Smooth muscle cell (in vitro differentiated cells): ENCODE results near the gene ITFG1. TPM values are rescaled to one million over a fixed set of nuclear protein-coding genes. Genes with fewer than 3 reads are reported as not detected.
A peak's percentile ranks its signal among the peaks of the same experiment; 100 is the strongest.

Source experiments
- DNase-seq: peaks from one replicate; lab custom pipeline; 2025; ENCODE audit not compliant: unreplicated experiment; lab: John Stamatoyannopoulos, UW
- H2AFZ ChIP-seq: fragments of 200-600 bp; sonication (generic); 2 replicates; pipeline ENCODE4 v1.6.0; 2016; ENCODE audit warnings: antibody characterized with exemption, low read depth, mild to moderate bottlenecking
- H3F3A ChIP-seq: fragments of 200-600 bp; sonication (generic); 2 replicates; pipeline ENCODE4 v1.6.0; 2017; ENCODE audit warnings: antibody characterized with exemption, low read depth
- H3K27ac ChIP-seq: fragments of 200-600 bp; sonication (generic); 2 replicates; pipeline ENCODE4 v1.5.1; 2016; ENCODE audit warnings: low read depth, mild to moderate bottlenecking
- H3K27me3 ChIP-seq: fragments of 200-600 bp; sonication (generic); 2 replicates; pipeline ENCODE4 v1.6.1; 2016; ENCODE audit warnings: low read depth, mild to moderate bottlenecking
- H3K36me3 ChIP-seq: fragments of 200-600 bp; sonication (generic); 2 replicates; pipeline ENCODE4 v1.5.1; 2016; ENCODE audit warnings: low read depth
- H3K4me1 ChIP-seq: fragments of 200-600 bp; sonication (generic); 2 replicates; pipeline ENCODE4 v1.5.1; 2016; ENCODE audit warnings: low read depth
- H3K4me2 ChIP-seq: fragments of 200-600 bp; sonication (generic); 2 replicates; pipeline ENCODE4 v1.6.0; 2016; ENCODE audit warnings: mild to moderate bottlenecking
- H3K4me3 ChIP-seq: fragments of 200-600 bp; sonication (generic); 2 replicates; pipeline ENCODE4 v1.5.1; 2016; ENCODE audit warnings: mild to moderate bottlenecking
- H3K79me2 ChIP-seq: fragments of 200-600 bp; sonication (generic); 2 replicates; pipeline ENCODE4 v1.6.0; 2016; ENCODE audit warnings: low read depth, mild to moderate bottlenecking
- H3K9ac ChIP-seq: fragments of 200-600 bp; sonication (generic); 2 replicates; pipeline ENCODE4 v1.6.0; 2016; ENCODE audit warnings: low read depth
- H3K9me3 ChIP-seq: fragments of 200-600 bp; sonication (generic); replicated peaks from 2 replicates; pipeline ENCODE4 v1.5.1; 2016; ENCODE audit warnings: low read depth
- H4K20me1 ChIP-seq: fragments of 200-600 bp; sonication (generic); 2 replicates; pipeline ENCODE4 v1.6.0; 2016; ENCODE audit warnings: low read depth
- CTCF ChIP-seq: fragments of 200-600 bp; sonication (generic); IDR thresholded peaks from 2 replicates; pipeline ENCODE4 v1.5.1; 2017; ENCODE audit warnings: borderline replicate concordance, mild to moderate bottlenecking, antibody characterized with exemption; ENCODE audit not compliant: insufficient read depth, poor library complexity, severe bottlenecking
- WGBS: methylation state at CpG from one replicate; pipeline ENCODE4 v1.1.7; 2016; ENCODE audit warnings: low lambda C conversion rate; 5-methylcytosine and 5-hydroxymethylcytosine counted together
- polyA plus RNA-seq: library from polyadenylated mRNA; unstranded; fragments of >200 nt; fragmentation: Nextera tagmentation; extraction: Ambion mirVana; gene quantifications from 2 replicates; pipeline ENCODE4 v1.2.1, GENCODE V29; 2016
- total RNA-seq: library from RNA; depleted of rRNA; stranded (reverse); fragments of >200 nt; gene quantifications from 2 replicates; pipeline ENCODE4 v1.2.3, GENCODE V29; 2014

The ITFG1 gene
- total and polyA plus RNA-seq, 2 experiments from 2014 or later, result 75.2 to 100 TPM

GRCh38 chr16:47142821-47143676, 317.8 kb downstream of the ITFG1 start:
- H4K20me1 ChIP-seq, result peaks cover under 1% of the 10 kb centered on the region
- H3F3A ChIP-seq, result no peaks in the 10 kb centered on the region
- peaks cover 13% of the 10 kb centered on the region for H3K4me1 ChIP-seq
- H3K4me3 ChIP-seq, result peak overlapping the region; percentile 60
- no peak for DNase-seq
- H3K27ac ChIP-seq, result no peak overlapping the region
- H3K79me2 ChIP-seq, result no peaks in the 10 kb centered on the region
- H3K9ac ChIP-seq, result peak overlapping the region; percentile 29
- peak overlapping the region; percentile 85 for H2AFZ ChIP-seq
- under 1% methylated on average over 95 of the region's 111 CpGs for WGBS
- H3K4me2 ChIP-seq, result peak overlapping the region; percentile 90
- peak; percentile 60 for TF ChIP-seq CTCF
- no peaks in the 10 kb centered on the region for H3K27me3 ChIP-seq
- H3K36me3 ChIP-seq, result no peaks in the 10 kb centered on the region
- no peaks in the 10 kb centered on the region for H3K9me3 ChIP-seq

- no peaks in the 10 kb centered on the region for H3K79me2 ChIP-seq
- H3K4me3 ChIP-seq, result peak overlapping the region; percentile 60
- peaks cover 3% of the 10 kb centered on the region for H4K20me1 ChIP-seq
- H3K9ac ChIP-seq, result peak overlapping the region; percentile 15
- H2AFZ ChIP-seq, result peak overlapping the region; percentile 85
- H3K27me3 ChIP-seq, result no peaks in the 10 kb centered on the region
- 7% methylated on average over 8 of the region's 8 CpGs for WGBS
- no peak for DNase-seq
- no peaks in the 10 kb centered on the region for H3K9me3 ChIP-seq
- H3K4me2 ChIP-seq, result peak overlapping the region; percentile 90
- peaks cover 13% of the 10 kb centered on the region for H3K4me1 ChIP-seq
- no peak overlapping the region for H3K27ac ChIP-seq
- H3F3A ChIP-seq, result no peaks in the 10 kb centered on the region
- TF ChIP-seq CTCF, result no peak
- H3K36me3 ChIP-seq, result no peaks in the 10 kb centered on the region
Measured at GRCh38 chr16:47142486-47142820, 318.4 kb downstream of the ITFG1 start.

GRCh38 chr16:47141773-47142485, 318.9 kb downstream of the ITFG1 start:
- no peaks in the 10 kb centered on the region for H3K9me3 ChIP-seq
- no peak overlapping the region for H3K9ac ChIP-seq
- H3K36me3 ChIP-seq, result no peaks in the 10 kb centered on the region
- no peaks in the 10 kb centered on the region for H3F3A ChIP-seq
- peak; percentile 84 for TF ChIP-seq CTCF
- no peaks in the 10 kb centered on the region for H3K79me2 ChIP-seq
- peak overlapping the region; percentile 60 for H3K4me3 ChIP-seq
- WGBS, result 6% methylated on average over 26 of the region's 26 CpGs
- H3K27ac ChIP-seq, result no peak overlapping the region
- peak overlapping the region; percentile 90 for H3K4me2 ChIP-seq
- H4K20me1 ChIP-seq, result peaks cover 3% of the 10 kb centered on the region
- no peaks in the 10 kb centered on the region for H3K27me3 ChIP-seq
- H2AFZ ChIP-seq, result peak overlapping the region; percentile 85
- peaks cover 13% of the 10 kb centered on the region for H3K4me1 ChIP-seq
- DNase-seq, result no peak
